Inflammatory macrophage treated with lipopolysaccharide for 1 hour (primary cell): ENCODE data around the gene AGTRAP.

Experiments used
- DNase-seq, 2 donors: peaks; one replicate each; pipeline ENCODE4 v3.0.0-alpha.2; 2020 to 2022

The AGTRAP gene

DNA sequence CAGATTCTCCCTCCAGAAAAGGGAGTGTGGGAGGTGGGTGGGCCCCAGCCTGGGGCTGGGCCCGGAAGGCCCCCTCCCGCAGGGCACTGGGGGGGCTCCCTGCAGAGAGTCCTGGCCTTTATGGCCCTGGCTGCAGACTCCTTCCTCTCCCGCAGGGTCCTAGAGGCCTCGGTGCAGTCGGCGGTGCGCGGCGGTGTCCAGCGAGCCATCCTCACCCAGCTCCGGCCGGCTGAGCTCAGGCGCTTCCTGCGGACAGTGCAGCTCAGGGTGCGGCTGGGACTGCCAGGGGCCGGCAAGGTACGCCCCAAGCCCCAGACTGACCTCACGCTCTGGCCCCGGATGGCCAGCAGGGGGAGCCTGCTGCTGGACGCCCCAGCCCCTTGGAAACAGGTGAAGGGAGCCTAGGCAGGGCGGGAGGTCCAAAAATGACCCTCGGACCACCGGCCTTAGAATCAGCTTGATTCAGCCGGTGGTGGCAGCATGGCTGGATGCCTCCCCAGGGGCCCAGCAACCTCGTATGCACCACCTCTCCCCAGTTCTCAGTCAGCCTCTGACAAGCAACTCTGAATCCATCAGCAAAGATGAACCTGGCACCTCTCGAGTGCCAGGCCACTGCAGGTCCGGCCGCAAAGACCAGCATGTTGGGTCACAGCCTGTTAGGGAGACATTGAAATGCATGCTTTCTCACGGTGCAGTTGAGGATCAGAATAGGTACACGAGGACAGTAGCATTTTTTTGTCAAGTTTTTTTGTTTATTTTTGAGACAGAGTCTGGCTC, 49.2 kb downstream of the AGTRAP start:
- DNase-seq, result peak in 1 of 2 donors; percentile 42

DNA sequence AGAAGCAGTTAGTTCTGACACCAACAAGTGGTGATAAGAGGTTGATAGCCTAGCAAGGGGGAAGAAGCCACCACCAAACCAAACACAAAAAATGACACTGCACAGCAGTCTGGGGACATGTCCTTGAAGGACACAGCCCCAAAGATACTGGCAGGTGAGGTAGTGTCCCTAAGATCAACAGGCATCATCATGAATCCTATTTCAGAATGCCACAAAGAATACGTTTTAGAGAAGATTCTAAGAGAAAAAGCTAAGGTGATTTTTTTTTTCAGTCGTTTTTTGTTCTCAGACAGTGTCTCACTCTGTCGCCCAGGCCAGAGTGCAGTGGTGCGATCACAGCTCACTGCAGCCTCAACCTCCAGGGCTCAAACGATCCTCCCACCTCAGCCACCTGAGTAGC, 50.2 kb downstream of the AGTRAP start:
- DNase-seq, result no peak

- DNase-seq, result no peak
These were observed 51.4 kb downstream of the AGTRAP start for GRCh38 chr1:11787251-11787803.

- DNase-seq, result no peak
These were observed 52.0 kb downstream of the AGTRAP start for GRCh38 chr1:11787804-11788436.

DNA sequence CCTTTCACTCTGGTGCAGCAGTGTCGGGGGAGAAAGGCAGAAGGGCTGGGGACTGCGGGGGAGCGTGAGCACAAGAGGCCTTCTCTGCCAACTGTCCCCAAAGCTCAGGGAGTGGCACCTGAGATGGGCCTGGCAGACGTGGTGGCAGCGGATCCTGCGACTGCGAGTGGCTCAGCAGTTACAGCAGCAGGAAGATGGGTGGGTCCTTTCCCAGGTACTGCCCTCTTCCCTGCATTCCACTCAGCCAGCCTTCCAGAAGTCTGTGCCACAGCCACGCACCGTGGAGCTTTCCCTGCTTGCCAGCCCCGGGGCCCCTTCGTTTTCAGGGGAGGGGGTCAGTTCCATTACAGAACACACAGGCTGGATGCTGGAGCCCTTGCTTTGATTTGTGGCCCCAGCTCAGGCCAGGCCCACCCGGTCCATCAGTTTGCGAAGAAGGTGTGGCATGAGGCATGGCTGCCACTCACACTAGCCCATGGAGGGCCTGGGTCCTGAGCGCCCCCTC, 52.7 kb downstream of the AGTRAP start:
- no peak for DNase-seq

DNA sequence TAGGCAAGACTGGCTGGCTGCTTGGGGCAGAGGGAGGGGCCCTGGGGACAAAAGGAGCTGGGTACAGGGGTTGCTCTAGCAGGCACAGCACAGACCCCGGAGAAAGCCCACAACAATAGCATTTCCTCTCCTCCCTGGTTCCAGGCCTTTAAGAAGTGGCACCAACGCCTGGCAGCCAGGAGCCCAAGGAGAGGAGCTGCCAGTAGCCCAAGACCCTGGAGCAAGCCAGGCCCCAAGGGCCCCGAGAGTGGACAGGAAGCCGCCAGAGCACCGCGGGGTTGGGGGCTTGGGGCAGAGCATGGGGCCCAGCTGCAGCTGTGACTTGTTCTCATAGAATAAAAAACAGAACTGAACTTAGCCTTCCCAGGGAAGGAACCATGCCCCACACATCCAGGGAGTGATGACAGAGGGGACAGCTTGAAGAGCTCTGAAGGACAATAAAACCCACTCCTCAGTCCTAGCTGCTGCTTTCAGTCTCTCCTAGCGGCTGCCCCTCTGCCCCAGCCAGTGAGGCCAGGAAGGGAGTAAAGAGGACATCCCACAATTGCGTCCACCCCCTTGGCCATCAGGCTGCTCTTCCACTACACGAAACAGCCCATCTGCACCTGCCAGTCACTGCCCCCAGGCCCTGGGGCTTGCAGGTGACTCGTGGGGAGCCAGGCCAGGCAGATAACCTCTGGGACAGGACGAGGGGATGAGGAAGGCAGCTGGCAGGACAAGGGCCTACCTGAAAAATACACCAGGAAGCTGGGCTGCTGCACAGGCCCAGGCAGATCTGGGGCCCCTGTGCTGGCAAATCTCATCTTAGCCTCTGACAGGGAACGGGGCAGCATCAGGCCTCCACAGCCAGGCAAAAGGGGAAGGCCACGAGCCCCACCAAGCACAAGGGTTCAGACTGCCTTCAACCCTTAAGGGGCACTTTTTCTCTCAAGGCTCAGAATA, 53.5 kb downstream of the AGTRAP start:
- DNase-seq, result no peak

GRCh38 chr1:11790101-11790879, 54.4 kb downstream of the AGTRAP start:
- DNase-seq, result no peak

DNA sequence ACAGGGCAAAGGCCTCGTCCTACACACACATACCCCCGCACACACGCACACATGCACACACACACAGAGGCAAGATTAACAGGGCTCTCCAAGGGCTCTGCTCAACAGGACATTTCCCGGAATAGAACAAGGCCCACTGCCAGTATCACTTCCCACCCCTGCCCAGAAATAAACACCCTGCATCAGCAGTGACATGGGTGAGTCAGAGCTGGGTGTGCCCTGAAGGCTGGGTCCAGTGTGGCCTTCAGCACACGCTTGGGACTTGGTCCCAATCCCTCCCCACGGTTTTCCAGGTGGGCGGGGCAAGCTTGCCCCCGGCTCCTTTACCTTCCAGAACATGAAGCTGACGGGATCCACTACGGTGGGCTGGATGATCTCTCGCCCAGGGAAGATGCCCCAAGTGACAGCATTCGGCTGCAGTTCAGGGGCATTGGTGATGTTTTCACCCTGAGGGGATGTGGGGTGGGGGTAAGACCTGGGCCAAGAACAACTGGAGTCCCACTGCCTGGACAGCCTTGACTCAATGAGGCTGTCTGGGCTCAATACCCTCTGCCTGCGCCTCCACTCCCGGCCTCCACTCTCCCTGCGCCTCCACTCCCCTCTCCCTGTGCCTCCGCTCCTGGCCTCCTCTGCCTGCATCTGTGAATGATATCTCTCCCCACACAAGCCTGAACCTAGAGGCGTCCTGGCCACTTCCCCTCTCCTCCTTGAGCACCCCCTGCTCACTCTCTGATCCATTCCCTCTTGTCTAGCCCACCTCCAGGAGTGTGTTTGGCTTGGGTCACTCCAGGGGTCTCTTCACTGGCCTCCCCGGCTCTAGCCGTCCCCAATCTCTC, 55.2 kb downstream of the AGTRAP start:
- peak; percentile 64 to 83 for DNase-seq

DNA sequence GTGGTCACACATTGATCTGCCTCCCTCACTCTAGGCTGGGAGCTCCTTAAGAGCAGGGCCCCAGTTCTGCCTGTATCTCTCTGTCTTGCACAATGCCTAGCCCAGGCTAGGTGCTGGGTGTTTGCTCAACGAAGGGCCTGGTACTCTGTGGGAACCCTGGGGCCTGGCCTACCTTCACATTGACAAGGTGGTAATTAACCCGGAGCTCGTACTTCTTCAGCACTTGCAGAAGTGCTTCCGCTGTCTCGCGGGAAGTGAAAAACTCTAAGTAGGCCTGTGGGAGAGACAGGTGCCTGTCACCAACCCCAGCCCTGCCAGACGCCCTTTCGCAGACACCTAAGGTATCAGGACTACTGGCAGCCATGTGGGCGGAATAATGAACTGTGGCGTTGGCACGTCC, 56.2 kb downstream of the AGTRAP start:
- DNase-seq, result no peak

DNA sequence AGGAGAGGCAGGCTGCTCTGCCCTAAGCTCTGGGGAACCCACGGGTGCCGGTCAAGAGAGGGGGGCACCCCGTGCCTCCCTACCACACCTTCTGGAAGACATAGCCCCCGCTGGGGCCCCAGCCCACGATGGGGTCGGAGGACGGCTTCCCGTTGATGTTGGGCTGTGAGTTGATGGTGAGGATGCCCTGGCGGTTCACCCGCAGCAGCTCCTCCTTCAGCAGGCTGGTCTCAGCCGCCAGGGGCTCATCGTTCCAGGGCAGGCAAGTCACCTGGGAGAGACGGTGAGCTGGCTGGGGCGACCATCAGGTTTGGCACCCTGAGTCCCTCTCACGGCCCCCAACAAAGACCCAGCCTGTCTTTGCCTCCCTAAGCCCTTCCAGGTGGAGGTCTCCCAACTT, 57.9 kb downstream of the AGTRAP start:
- DNase-seq, result no peak

DNA sequence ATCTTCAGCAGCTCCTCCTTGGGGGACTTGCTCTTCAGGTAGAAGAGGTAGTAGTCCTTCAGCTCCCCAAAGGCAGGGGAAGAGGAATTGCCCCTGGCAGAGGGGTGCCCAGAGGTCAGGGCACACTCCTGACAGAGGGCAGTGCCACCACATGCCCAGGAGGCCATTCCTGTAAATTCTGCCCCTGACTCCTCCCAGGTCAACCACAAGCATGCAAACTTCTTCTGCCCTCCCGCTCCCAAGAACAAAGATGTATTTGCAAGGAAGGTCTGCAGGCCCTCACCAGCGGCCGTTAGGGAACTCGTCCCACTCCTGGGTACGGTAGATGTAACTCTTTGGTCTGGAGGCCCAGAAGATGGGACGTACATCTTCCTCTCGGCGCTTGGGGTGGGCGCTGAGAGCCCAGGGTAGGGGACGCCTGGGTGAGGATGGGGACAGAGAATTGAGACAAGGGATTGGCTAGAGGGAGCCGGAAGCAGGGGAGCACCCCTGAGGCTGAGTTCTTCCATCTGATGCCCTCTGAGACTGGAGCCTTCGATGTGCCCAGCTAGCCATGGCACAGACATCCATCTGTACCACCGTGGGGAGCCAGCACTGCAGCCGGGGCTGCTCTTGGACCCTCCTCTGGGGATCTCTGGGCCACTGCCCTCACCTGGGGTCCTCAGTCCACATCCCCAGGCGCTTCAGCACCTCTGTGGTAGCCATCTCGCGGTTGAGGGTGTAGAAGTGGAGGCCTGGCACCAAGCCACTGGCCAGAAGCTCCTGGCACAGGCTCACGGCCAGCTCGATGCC, 58.7 kb downstream of the AGTRAP start:
- no peak for DNase-seq

GRCh38 chr1:11795238-11795890, 59.4 kb downstream of the AGTRAP start:
- no peak for DNase-seq

- DNase-seq, result peak in 1 of 2 donors; percentile 46
These were observed 60.3 kb downstream of the AGTRAP start for GRCh38 chr1:11796036-11796828.

- no peak for DNase-seq
These were observed 61.7 kb downstream of the AGTRAP start for GRCh38 chr1:11797525-11798216.

- DNase-seq, result no peak
These were observed 63.2 kb downstream of the AGTRAP start for GRCh38 chr1:11799099-11799498.

DNA sequence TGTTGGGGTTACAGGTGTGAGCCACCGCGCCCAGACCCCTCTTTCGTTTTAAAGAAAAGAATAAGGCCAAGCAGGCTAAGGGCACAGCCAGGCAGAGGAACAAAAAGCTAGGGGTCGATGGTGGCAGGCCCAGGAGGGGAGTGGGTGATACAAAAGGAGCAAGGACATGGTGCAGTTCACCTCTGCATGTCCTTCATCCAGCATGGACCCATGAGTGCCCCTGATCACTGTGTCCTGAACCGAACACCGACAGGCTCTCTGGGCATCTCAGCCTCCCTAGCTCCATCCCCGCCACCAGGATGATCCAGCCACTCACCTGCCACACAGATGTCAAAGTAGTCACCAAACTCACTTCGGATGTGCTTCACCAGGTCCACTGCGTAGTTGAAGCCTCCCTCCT, 64.0 kb downstream of the AGTRAP start:
- DNase-seq, result no peak

- DNase-seq, result no peak
These were observed 64.4 kb downstream of the AGTRAP start for GRCh38 chr1:11800391-11800755.
